GM19035 (cell line): Measurements from ENCODE around the gene BMP5.

Experiments used
- ATAC-seq: cut with Tn5 transposase; IDR thresholded peaks from one replicate; pipeline ENCODE4 v1.9.1; 2021; ENCODE audit not compliant: unreplicated experiment

BMP5 gene

DNA sequence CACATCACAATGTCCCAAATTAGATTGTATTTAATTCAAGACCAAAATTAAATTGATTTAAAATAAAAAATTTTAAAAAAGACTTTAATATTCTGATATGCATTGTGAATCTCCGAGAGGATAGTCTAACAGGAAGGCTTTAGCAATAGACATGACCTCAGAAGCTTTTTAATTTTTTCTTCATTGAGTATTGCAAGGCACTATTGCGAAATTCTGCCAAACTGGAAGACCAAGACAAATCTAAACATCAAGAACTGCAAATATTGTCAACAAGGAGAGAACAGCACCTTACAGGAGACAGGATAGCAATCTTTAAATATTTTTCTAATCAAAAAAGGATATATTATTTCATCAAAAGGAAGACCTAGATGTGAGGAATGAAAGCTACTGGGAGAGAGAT, 56.9 kb downstream of the BMP5 start:
- ATAC-seq, result no peak

DNA sequence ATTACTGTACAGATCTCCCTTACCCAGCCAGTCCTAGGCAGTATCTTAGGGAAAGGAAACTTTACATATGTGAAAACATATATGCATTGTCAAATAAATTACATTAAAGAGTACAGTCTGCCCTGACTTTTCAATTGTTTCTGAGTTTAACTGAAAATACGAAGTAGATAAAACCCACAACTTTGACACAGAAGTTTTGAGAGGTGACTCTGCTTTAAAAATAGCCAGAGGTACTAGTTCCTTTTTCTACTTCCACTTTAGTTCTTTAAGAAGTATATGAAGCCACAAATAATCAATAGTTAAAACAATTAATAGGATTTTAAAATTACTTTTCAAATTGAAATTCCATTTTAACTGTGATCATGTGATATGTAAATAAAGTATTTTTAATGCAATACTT, 62.9 kb downstream of the BMP5 start:
- ATAC-seq, result no peak

DNA sequence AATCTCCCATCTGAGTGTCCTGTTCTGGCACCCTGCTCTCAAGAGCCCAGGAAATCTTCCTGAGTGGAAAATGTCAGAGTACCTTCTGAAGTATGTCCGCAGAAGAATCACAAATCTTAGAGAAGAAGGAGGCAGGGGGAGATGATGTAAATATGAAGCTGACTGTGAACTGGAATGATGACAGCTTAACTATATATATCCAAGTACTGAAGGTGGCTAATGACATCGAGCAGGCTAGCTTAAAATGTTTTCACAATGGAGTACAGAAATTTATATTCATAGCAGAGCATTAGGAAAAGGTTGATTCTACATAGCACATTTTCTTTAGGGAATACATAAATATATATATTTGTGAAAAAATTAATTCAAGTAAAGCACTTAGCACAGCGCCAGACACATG, 64.3 kb downstream of the BMP5 start:
- ATAC-seq, result no peak

DNA sequence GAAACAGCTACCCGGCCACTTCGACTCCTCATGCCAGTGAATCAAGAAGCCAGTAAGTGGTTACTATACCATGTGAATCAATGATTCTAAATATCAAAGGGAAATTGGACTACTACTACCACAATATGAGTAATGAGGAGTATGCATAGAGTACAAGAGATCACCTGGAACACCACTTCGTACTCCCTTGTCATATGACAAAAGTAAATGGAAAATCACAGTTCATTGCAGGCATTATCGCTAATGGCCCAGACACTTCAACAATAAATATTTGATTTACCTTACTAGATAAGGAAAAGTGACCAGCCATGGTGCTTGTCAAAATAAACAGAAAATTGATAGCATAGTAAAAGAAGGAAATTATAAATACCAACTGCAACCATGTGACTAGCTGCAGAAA, 73.1 kb downstream of the BMP5 start:
- ATAC-seq, result no peak

DNA sequence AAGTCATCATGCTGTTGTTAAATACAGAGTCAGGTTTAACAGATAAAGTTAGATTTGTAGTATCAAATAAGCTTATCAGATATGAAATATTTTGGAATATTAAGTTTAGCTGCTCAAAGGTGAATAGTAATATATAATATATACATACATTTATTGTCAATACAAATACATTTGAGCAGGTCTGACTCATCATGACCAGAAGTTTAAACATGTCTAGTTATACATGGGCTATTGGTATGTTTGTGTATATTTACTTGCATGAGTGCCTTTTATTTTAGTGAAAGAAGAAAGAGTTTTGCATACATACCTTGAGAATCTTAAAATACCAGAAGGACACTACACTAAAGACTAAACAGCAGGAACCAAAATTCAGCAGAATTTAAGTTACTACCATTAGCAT, 76.8 kb downstream of the BMP5 start:
- ATAC-seq, result no peak

DNA sequence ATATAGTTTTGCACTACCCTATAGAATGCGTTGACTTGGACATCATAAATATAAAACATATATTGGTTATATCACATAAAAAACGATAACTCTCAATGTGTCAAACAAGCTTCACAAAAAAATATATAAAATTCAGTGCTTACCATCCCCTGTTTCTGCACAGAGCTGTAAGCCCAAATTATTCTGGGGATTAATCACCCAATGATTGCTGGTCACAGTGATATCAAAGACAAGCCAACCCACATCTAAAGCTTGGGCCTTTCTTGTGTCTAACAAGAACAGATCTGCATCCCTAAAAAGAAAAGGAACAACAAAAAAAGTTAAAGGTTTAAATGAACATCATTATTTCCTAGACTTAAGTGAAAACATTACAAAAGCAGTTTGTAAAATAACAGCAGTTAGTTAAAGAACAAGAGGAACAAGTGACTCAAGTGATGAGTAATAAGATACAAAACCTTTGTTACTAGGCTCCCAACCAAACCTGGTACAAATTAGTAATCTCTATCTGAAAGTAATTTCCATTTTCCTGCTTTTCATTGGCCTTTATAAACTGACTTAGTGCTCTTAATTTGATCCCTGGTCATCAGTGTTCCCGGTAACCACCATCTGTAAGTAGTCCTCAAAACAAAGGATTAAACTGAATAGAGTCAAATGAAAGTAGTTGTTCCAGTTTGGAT, 81.1 kb downstream of the BMP5 start:
- ATAC-seq, result no peak

DNA sequence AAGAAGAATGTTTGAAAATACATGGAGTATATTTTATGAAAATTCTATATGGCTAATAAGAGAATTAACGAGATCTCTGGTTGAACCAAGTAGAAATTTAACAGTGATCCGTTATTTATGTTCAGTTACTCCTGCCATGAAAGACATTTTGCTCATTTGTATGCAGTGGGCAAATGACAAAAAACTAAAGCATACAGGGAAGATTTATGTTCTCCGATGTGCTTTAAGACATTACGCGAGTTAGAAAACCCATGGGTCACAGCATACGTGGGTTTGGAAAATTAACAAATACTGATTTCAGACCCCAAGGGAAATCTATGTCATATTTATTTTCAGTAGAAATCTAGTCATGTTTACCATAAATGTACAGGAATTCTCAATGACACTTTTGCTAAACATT, 90.1 kb downstream of the BMP5 start:
- no peak for ATAC-seq

DNA sequence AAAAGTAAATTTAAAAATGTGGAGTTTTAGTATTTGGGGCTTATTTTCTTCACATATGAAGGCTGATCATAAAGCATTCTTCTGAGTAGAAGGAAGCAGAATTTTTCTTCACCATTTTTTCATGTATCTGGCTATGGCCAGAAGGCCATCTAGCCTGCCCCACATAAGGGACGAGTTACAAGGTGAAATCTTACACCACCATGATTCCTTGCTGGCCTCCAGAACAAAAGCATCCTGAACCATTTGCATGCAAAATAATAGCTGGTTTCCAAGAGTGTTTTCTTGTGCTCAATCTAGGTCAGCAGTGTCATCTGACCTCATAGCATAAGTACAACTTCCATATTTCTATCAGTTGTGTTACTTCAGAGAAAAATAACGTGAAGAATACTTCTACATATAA, 93.1 kb downstream of the BMP5 start:
- no peak for ATAC-seq

DNA sequence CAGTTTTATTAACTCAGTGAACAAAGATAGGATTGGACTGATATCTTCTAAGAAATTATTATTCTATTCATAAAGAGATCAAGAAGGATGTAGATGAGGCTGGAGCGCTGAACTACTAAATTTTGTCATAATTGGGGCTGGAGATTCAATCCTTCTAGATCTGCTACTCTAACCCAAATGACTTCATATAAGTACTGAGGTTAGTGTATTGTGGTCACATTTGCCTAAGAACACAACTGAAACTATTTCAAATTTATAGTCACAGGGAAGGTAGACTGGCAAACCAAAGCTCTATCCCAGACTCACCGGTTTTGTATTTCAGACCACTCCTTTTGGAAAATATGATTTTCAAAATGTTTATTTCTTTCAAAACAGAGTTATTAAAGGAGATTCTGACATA, 96.7 kb downstream of the BMP5 start:
- no peak for ATAC-seq

DNA sequence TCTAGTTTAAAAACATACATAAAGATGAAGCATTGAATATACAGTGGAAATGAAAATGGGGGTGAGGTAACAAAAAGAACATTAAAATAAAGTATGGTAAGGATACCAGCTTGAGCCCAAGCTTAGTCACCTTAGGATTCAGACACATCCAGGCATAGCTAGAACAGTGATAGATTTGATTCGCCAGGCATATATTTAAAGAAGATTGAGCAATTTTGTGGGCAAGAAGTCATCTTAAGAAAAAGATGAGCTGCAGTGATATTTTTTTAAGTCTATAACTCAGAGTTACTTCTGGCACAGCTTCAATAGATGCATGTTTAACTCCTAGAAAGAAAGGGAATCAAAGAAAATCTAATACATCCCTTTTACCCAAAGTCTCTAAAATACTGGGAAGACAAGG, 97.9 kb downstream of the BMP5 start:
- no peak for ATAC-seq

DNA sequence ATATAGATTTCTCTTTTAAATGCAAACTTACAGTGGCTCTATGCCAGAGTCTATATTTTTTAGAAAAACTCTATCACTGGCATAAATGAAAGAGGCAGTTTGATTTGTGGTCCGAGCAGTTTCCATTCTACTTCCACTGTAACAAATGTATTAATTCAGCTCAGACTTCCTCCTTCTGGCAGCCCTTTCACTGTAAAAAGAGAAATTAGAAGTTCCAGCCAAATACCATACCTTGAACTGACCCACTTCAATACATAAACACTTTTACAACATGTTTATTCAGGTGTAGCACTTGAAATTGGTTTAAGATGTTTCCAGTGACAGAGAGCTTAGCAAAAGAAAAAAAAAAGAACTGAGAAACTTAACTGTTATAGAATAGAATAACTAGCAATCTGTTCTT, 99.3 kb downstream of the BMP5 start:
- no peak for ATAC-seq

DNA sequence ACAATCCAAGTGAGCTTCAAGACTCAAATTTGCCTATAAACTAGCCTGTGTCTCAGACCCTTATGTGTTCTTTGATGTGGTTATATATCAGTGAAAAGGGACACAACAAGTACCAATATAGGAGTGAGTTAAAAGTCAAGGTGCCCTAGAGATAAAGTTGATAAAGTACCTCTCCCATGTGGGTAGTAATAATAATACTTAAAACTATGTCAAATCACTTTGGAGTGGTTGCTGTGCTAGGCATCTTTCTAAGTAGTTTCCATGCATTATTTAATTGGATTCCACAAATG, 100.4 kb downstream of the BMP5 start:
- no peak for ATAC-seq

DNA sequence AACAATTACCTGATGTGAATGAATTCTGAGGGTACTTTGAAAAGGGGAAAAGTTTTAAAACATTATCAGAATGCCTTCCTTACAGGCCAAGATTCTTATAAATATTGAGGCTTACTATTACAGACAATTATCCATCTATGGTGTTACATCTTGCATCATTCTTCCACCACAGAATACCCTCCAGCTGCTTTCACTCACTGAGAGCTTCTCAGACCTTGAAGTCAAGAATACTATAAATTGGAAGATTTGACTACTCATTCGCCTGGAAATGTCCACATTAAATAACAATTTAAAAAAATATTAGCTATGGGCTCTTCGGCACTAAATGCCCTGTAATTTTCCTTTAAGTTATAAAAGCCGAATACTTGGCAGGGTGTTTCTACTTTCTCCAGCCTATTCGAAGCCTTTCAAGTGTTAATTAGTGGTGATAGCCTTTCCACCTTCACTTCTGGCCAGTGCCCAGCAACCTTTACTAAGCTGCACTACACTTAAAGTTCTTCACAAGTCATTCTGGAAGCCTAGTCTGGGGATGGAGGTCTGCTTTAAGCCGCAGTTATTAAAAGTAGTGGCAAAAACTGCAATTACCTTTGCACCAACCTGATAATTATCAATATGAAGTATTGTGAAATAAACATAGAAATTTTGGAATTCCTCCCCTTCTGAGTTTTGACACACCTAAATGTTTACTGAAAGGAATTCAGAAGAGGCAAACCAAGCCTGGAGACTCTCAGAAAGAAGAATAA, 100.9 kb downstream of the BMP5 start:
- ATAC-seq, result no peak

DNA sequence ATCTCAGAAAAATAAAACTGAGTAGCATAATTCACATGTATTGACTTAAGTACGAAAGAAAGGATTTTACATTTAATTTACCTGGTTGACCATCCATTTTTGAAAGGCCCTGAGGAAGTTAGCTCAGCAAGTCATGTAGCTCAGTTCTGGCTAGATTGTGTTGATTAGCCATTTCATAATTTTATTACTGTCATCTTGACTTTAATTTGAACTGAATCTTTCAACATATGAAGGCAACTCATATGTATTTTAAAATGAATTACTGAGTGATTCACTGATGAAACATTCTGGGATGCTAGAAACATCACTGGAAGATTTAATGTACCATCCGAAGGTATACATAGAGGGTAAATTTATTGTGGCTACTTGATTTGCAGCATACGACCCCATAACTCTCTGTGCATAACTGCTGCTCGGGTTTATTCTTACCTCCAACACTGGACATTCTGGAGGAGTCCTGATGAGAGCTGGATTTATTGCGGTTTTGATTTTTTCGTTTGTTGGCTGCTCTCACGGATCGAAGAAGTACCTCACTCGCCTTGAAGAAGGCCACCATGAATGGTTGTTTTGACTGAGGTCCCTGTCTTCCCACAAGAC, 101.7 kb downstream of the BMP5 start:
- ATAC-seq, result no peak

DNA sequence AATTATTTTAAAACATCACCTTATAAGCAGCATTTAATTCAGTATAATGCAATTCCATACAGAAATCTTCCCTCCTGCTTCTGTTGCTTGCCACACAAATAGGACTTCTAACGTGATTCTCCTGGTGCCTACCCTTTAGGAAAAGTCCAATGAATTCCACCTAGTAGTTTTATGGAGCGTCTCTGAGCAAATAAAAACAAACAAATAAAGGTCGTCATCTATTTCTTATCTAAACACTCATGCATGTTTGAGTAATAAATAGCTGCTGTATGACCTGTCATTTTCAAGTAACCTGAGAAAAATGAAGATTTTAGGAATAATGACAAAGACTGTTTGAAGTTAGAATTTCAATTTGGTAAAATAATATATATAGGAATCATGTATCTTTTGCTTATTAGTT, 102.7 kb downstream of the BMP5 start:
- no peak for ATAC-seq

DNA sequence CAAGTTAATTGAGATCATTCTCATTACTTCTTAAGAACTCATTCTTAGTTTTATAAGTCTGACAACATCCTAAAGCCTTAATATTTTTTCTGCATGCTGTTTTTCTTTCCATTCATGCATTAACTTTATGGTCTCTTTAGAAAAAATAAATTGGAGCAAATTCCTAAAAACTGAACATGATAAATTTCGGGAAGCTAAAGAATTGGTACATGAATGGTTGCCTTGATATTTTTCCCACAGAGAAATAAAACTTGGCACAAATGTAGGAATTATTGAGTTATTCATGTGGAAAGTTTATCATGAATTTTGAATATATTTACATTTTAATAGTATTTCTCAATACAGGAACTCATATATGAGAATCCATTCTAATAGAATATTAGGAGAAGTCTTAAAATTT, 115.9 kb downstream of the BMP5 start:
- ATAC-seq, result no peak

DNA sequence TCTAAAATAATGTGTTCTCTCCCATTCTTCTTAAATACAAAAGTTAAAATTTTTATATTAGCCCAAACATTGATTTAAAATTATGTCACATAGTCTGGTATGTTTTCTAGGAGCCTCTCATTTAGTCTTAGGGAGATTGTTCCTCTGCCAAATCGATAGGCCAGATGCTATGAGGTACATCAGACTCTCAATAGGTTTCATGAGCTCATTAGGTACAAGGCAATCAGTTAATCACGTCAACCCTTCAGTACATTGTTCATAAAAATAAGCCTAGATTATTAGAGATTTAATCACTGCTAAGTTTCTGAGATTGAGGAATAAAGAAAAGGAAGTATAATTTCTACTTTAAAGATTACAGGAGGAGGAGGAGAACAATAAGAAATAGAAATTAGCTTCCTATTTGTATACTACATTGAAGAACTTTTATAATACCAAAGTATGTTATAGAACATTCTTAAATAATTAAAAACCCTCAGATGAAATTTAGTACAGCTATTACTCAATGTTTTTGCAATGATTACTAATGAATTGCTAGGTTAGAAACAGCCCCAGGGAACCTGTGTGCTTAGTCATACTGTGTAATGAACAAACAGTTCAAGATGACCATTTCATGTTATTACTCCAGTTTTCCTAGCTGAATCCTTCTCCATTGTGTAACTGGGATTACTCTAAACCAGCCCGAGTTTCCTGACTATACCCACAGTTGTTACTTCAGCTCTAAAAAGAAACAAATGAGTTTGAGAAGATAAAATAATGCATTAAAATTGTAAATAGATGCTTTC, 117.0 kb downstream of the BMP5 start:
- no peak for ATAC-seq

DNA sequence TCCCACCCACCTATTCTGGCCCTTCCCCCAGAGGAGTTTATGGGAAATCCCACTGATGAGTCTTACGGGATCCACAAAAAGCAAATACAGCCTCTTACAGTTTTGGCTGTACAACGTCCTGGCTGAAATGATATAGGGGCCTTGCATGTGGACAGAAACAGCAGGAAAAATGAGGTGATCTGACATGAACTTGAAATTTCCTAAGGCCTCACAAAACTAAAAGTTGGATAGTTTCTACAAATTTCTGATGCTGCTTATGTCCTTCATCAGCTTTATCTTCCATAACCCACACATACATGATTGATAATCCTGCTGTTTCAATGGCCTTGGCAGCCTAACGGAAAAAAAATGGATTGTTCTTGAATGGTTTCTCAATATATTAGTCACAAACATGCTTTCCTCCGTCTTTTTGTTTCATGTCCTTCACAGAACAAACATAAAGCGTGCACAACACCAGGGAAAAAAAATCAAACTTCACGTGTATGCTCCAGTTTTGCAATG, 118.8 kb downstream of the BMP5 start:
- no peak for ATAC-seq

DNA sequence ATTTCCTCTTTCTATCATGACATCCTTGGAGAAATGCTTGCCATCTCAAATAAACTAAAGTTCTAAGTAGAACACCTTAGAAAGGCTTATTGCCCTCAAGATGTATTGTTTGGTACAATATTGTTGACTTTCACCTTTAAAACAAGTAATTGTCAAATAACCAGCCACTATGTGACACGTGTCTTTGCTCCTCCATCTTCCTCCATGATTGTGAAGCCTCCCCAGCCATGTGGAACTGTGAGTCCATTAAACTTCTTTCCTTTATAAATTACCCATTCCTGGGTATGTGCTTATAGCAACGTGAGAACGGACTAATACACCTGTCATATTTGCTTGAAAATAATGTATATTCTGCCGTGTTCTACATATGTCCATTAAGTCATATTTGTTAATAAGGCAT, 126.5 kb downstream of the BMP5 start:
- no peak for ATAC-seq

DNA sequence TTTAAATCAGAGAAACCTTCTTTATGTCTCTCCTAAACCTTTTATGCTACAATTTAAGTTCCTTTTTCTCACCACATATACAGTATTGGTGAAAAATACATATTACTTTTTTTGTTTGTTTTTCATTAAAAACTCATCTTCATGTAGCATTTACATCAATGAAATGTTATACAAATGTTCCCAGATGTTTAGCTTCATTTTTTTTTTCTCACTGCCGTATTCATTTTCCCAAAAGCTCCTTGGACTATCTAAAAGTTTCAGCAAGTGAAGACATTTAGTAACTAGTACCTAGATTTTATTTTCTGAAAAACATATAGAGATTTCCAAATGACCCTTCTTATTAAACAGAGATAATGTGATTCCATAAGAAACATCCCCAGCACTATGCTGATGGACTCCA, 128.9 kb downstream of the BMP5 start:
- no peak for ATAC-seq

DNA sequence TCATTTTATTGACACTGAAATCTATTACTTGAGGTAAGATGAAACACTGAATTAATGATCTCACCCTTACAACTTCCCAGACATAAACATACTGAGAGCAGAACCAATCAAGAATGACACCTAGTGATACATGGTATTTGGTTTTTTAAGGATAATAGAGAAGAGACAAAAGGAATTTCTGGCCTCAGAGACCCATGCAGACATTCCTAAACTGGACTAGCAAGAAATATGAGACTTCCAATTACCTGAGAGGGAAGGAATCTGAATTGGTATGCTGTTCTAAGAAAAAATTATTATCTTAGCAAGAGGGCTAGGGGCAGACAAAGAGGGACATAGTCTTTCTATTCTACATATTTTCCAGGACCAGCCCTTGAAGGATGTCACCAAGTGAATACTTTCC, 141.1 kb downstream of the BMP5 start:
- no peak for ATAC-seq

DNA sequence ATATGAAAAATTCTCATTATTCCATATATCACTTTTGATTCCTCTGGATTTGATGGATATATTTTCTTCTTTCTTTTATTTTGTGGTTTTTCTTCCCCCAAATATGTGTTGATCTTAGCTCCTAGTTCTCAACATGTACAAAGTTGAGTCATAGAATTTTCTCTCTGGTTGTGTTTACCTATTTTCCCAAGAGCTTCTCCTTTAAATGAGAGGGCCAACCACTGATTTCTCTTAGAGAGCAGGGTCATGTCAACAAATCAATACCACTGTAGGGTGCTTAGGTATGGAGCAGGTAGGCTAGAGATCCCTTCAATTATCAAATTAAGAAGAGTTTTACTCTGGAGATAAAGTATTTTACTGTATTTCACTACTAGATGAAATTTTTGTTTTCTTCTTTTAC, 145.7 kb downstream of the BMP5 start:
- no peak for ATAC-seq
